Body of pancreas (tissue), 4 donors: ENCODE measurements around the gene RNASEH2B.

Experiments used
- CTCF ChIP-seq, 7 experiments: fragments of 450-650 bp in 4 of 7; fragments of 200-600 bp in 3 of 7; sonication (generic) in 3 of 7; IDR thresholded peaks; one replicate each; pipeline ENCODE4 v1.5.1; 2016 to 2019; ENCODE audit warnings: antibody characterized with exemption in 7 of 7
- POLR2A ChIP-seq, 3 donors: fragments of 450-650 bp; IDR thresholded peaks; one replicate each; pipeline ENCODE4 v1.6.1; 2016; ENCODE audit warnings: antibody characterized with exemption in 3 of 3, mild to moderate bottlenecking in 2 of 3

- no peak for TF ChIP-seq CTCF (IDR thresholded peaks at IDR 0.05)
- no peak for TF ChIP-seq POLR2A (IDR thresholded peaks at IDR 0.05)
Observed at GRCh38 chr13:50993934-50994333, 84.3 kb downstream of the RNASEH2B start.
